Neural progenitor cell (in vitro differentiated cells): ENCODE measurements around the gene POLR3C. TPM values are rescaled to one million over a fixed set of nuclear protein-coding genes. Genes with fewer than 3 reads are reported as not detected.

Experiments
- DNase-seq: peaks from one replicate; pipeline ENCODE4 v3.0.0-alpha.2; 2016; ENCODE audit warnings: low spot score
- H2AFZ ChIP-seq: fragments of 200-600 bp; sonication (generic); replicated peaks from 2 replicates; pipeline ENCODE4 v1.6.1; 2016; ENCODE audit warnings: antibody characterized with exemption
- H3F3A ChIP-seq: fragments of 200-600 bp; sonication (generic); 2 replicates; pipeline ENCODE4 v1.6.1; 2016; ENCODE audit warnings: antibody characterized with exemption, low read depth
- H3K27ac ChIP-seq: fragments of 200-600 bp; sonication (generic); 2 replicates; pipeline ENCODE4 v1.5.1; 2016; ENCODE audit warnings: mild to moderate bottlenecking
- H3K27me3 ChIP-seq: fragments of 200-600 bp; sonication (generic); 2 replicates; pipeline ENCODE4 v1.6.1; 2016; ENCODE audit warnings: mild to moderate bottlenecking, moderate library complexity
- H3K36me3 ChIP-seq: fragments of 200-600 bp; sonication (generic); 2 replicates; pipeline ENCODE4 v1.5.1; 2016
- H3K4me1 ChIP-seq: fragments of 200-600 bp; sonication (generic); 2 replicates; pipeline ENCODE4 v1.6.1; 2016; ENCODE audit warnings: mixed run types
- H3K4me2 ChIP-seq: fragments of 200-600 bp; sonication (generic); 2 replicates; pipeline ENCODE4 v1.6.1; 2016
- H3K4me3 ChIP-seq: fragments of 200-600 bp; sonication (generic); 2 replicates; pipeline ENCODE4 v1.5.1; 2016
- H3K79me2 ChIP-seq: fragments of 200-600 bp; sonication (generic); 2 replicates; pipeline ENCODE4 v1.6.1; 2016; ENCODE audit warnings: low read depth
- H3K9ac ChIP-seq: fragments of 200-600 bp; sonication (generic); 2 replicates; pipeline ENCODE4 v1.6.1; 2016
- H3K9me3 ChIP-seq: fragments of 200-600 bp; sonication (generic); 2 replicates; pipeline ENCODE4 v1.5.1; 2016; ENCODE audit warnings: low read depth
- H4K20me1 ChIP-seq: fragments of 200-600 bp; sonication (generic); 2 replicates; pipeline ENCODE4 v1.6.1; 2016; ENCODE audit warnings: low read depth
- H3K27ac Mint-ChIP-seq: 3 replicates; pipeline ENCODE4 v1.8.0; 2021; ENCODE audit warnings: mixed read lengths
- H3K27me3 Mint-ChIP-seq: 2 replicates; pipeline ENCODE4 v1.8.0; 2022; ENCODE audit warnings: low read depth, mild to moderate bottlenecking, inconsistent platforms, moderate library complexity, mixed read lengths; ENCODE audit not compliant: insufficient read depth
- H3K36me3 Mint-ChIP-seq: 3 replicates; pipeline ENCODE4 v1.8.0; 2021; ENCODE audit warnings: mixed read lengths
- H3K4me1 Mint-ChIP-seq: 3 replicates; pipeline ENCODE4 v1.8.0; 2021; ENCODE audit warnings: mixed read lengths
- H3K4me3 Mint-ChIP-seq: 3 replicates; pipeline ENCODE4 v1.8.0; 2021; ENCODE audit warnings: mild to moderate bottlenecking, moderate library complexity, mixed read lengths
- H3K9me3 Mint-ChIP-seq: 3 replicates; pipeline ENCODE4 v1.8.0; 2020; ENCODE audit warnings: mixed read lengths
- CTCF ChIP-seq: fragments of 200-600 bp; sonication (generic); IDR thresholded peaks from 2 replicates; pipeline ENCODE4 v1.5.1; 2017; ENCODE audit warnings: antibody characterized with exemption, mild to moderate bottlenecking
- EZH2 ChIP-seq: fragments of 200-600 bp; sonication (generic); IDR thresholded peaks from 2 replicates; pipeline ENCODE4 v1.6.1; 2017; ENCODE audit warnings: antibody characterized with exemption, mild to moderate bottlenecking, moderate library complexity
- EZH2phosphoT487 ChIP-seq: fragments of 200-600 bp; sonication (generic); IDR thresholded peaks from 2 replicates; pipeline ENCODE4 v1.6.1; 2017; ENCODE audit warnings: antibody characterized with exemption
- microRNA-seq: library from miRNA; unstranded; fragments of <30 nt; microRNA quantifications from one replicate; pipeline ENCODE4, GENCODE V29; 2016
- small RNA-seq: library from RNA; depleted of rRNA; stranded (forward); fragments of <200 nt; gene quantifications from one replicate; pipeline ENCODE3, GENCODE V24; 2015
- total RNA-seq: library from RNA; depleted of rRNA; stranded (reverse); fragments of >200 nt; gene quantifications from 2 replicates; pipeline ENCODE4 v1.2.3, GENCODE V29; 2015; ENCODE audit warnings: low replicate concordance

POLR3C gene
- total RNA-seq, 1 donor from 2014 or later: 15.6 TPM

- no peak overlapping the region for H2AFZ ChIP-seq
- H3K4me1 Mint-ChIP-seq: peaks cover 25% of the 10 kb centered on the region
- DNase-seq: no peak
- peaks cover 10% of the 10 kb centered on the region for H3K27me3 Mint-ChIP-seq
- H3K4me3 ChIP-seq: no peak overlapping the region
- H3K79me2 ChIP-seq: no peaks in the 10 kb centered on the region
- no peak overlapping the region for H3K27ac ChIP-seq
- no peaks in the 10 kb centered on the region for H3K9me3 Mint-ChIP-seq
- no peak overlapping the region for H3K4me2 ChIP-seq
- H3K27ac Mint-ChIP-seq: no peak overlapping the region
- no peak overlapping the region for H3K4me3 Mint-ChIP-seq
- TF ChIP-seq EZH2phosphoT487 (no peak), CTCF (no peak), EZH2 (no peak)
- no peaks in the 10 kb centered on the region for H3K36me3 ChIP-seq
- peaks cover 7% of the 10 kb centered on the region for H3K4me1 ChIP-seq
- no peak overlapping the region for H3K9ac ChIP-seq
- H3K36me3 Mint-ChIP-seq: no peaks in the 10 kb centered on the region
- H3F3A ChIP-seq: no peaks in the 10 kb centered on the region
- H3K27me3 ChIP-seq: no peaks in the 10 kb centered on the region
- H3K9me3 ChIP-seq: no peaks in the 10 kb centered on the region
- no peaks in the 10 kb centered on the region for H4K20me1 ChIP-seq
Measured at GRCh38 chr1:145893306-145894055, 69.5 kb downstream of the POLR3C start.

Small RNA genes within 50 kb of the gene (microRNA-seq; reads per million reads assigned to microRNA genes)
- not detected for gene MIR6736

Small RNA genes within 50 kb of the gene (small RNA-seq; reads per million reads assigned to genes)
- gene MIR6736: not detected

Other genes with a start within 250 kb of the POLR3C start
- gene GPR89A, start 216.2 kb upstream of the POLR3C start, total RNA-seq: 46.9 and 72.7 TPM in 2 replicates
- gene PDZK1, start 116.8 kb upstream of the POLR3C start, total RNA-seq: 0.28 and 0.50 TPM in 2 replicates
- gene CD160, start 104.7 kb upstream of the POLR3C start, total RNA-seq: not detected in 2 replicates
- 9.7 and 12.9 TPM in 2 replicates for gene RNF115, start 105 bp upstream of the POLR3C start, total RNA-seq
- gene NUDT17, start 21.4 kb downstream of the POLR3C start, total RNA-seq: 5.9 and 11.9 TPM in 2 replicates
- 15.7 and 33.7 TPM in 2 replicates for gene PIAS3, start 34.9 kb downstream of the POLR3C start, total RNA-seq
- gene ANKRD35, start 61.7 kb downstream of the POLR3C start, total RNA-seq: 1.1 and 1.9 TPM in 2 replicates
- gene ITGA10, start 85.8 kb downstream of the POLR3C start, total RNA-seq: 0.06 and 0.15 TPM in 2 replicates
- gene PEX11B, start 94.5 kb downstream of the POLR3C start, total RNA-seq: 15.0 and 16.6 TPM in 2 replicates
- 242 and 320 TPM in 2 replicates for gene RBM8A, start 103.3 kb downstream of the POLR3C start, total RNA-seq
- gene LIX1L, start 133.8 kb downstream of the POLR3C start, total RNA-seq: 12.5 and 13.6 TPM in 2 replicates
- gene ANKRD34A, start 140.4 kb downstream of the POLR3C start, total RNA-seq: 0.06 and 0.28 TPM in 2 replicates
- 11.1 and 12.0 TPM in 2 replicates for gene POLR3GL, start 140.5 kb downstream of the POLR3C start, total RNA-seq
- 177 and 213 TPM in 2 replicates for gene TXNIP, start 172.4 kb downstream of the POLR3C start, total RNA-seq
- gene HJV, start 197.5 kb downstream of the POLR3C start, total RNA-seq: not detected in 2 replicates